ENCODE data around the gene CHAD.
"Not testable (repeated sequence)": the region's sequence is repeated elsewhere in the genome, so short reads cannot be mapped to it uniquely, and the experiment has no call there.

The CHAD gene

GRCh38 chr17:50492214-50492613 lies 23.5 kb upstream of the CHAD start:
- no peak for DNase-seq

GRCh38 chr17:50491505-50491904 lies 22.8 kb upstream of the CHAD start:
- DNase-seq = no peak

- DNase-seq = no peak
These were observed 20.2 kb upstream of the CHAD start for GRCh38 chr17:50488880-50489279.

DNA sequence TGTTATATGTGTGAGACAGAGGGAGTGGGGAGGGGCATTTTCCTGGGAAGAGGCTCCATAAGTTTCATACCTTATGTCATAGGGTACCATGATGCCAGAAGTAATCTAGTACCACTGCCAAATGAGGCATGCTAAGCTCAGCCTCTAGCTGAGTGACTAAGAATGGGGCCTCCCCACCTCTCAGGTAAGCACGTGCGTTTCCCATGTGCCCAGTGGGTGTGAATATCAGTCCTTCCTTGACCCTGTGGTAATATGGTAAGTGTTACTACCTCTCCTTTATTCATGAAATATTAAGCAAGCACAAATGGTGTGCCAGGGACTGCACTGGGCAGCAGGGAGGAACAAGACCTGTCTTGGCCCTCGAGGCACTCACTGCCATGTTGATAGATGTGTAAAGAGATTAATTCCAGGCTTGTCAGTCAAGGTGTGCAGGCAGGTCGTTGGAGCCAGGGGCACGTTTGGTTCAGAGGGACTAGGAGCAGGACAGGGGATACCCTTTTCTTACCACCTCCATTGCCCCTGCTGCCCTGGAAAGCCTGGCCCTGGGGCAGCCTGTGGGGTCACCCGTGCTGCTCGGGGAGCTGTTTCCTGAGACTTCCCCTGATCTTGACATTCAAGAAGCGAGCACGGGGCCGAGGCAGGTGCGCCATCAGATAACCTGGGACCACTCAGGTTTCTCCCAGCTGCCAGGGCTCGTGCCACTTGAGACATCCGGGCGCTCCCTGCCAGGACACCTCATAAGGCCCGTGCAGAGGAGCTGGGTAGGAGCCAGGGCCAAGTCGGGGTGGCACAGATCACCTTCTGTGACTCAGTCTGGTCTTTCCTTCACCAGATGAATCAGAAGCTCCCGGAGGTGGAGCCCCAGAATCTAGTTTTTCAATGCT lies 18.8 kb upstream of the CHAD start:
- DNase-seq = no peak

GRCh38 chr17:50484386-50485155 lies 15.9 kb upstream of the CHAD start:
- DNase-seq = no peak

- DNase-seq = no peak
These were observed 14.6 kb upstream of the CHAD start for GRCh38 chr17:50483266-50483665.

GRCh38 chr17:50482516-50482915 lies 13.8 kb upstream of the CHAD start:
- peak; percentile 85 for DNase-seq

GRCh38 chr17:50482110-50482509 lies 13.4 kb upstream of the CHAD start:
- no peak for DNase-seq

- DNase-seq = no peak
These were observed 13.0 kb upstream of the CHAD start for GRCh38 chr17:50481648-50482047.

- no peak for DNase-seq
These were observed 12.3 kb upstream of the CHAD start for GRCh38 chr17:50480854-50481490.

DNA sequence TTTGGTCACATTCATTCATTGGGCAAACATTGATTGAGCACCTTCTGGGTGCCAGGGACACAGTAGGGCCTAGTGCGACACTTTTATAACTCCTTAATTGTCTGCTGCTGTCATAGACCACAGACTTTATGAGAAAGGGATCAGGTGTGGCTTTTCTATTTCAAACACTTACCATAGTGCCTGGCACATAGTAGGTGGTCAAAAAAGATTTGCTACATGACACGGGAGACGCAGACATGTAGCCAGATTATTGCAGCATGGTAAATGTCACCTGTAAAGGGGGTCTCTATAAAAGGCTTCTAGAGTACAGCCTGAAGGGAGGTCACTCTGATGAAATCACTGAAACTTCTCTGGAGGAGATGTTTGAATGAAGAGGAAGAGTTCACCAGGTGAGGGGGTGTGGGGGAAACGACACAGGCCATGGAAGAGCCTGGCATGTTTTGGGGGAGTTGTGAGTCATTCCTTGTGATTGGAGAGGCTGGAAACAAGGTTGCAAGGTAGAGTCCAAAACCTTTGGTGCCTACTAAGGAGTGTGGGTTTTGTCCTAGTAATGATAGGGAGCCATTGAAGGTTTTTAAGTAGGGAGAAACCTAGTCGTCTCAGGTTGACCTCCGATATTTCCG lies 11.6 kb upstream of the CHAD start:
- DNase-seq = no peak

GRCh38 chr17:50479522-50480141 lies 11.0 kb upstream of the CHAD start:
- peak; percentile 22 for DNase-seq

GRCh38 chr17:50478391-50479381 lies 10.0 kb upstream of the CHAD start, which contains the start of gene RSAD1:
TSS of gene RSAD1 (plus strand) at chr17:50478860. CDS start at chr17:50478885, 25 bp downstream.
- peak; percentile 84 for DNase-seq

DNA sequence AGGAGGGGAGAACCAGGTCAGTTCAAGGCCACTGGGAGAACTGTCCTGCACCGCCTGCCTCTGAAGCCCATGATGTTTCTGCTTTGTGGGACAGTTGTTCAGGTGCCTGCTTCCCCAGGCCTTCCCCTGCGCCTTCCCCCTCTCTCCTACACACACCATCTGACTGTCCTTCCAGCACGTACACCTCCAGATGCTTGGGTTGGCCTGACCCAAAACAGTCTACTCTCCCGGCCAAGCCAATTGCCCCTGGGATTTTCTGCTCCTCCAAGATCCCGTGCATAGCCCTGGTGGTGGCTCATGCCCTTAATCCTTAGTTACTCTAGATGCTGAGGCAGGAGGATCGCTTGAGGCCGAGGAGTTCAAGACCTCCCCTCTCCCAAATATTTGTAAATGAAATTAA lies 9.3 kb upstream of the CHAD start:
- DNase-seq = no peak

DNA sequence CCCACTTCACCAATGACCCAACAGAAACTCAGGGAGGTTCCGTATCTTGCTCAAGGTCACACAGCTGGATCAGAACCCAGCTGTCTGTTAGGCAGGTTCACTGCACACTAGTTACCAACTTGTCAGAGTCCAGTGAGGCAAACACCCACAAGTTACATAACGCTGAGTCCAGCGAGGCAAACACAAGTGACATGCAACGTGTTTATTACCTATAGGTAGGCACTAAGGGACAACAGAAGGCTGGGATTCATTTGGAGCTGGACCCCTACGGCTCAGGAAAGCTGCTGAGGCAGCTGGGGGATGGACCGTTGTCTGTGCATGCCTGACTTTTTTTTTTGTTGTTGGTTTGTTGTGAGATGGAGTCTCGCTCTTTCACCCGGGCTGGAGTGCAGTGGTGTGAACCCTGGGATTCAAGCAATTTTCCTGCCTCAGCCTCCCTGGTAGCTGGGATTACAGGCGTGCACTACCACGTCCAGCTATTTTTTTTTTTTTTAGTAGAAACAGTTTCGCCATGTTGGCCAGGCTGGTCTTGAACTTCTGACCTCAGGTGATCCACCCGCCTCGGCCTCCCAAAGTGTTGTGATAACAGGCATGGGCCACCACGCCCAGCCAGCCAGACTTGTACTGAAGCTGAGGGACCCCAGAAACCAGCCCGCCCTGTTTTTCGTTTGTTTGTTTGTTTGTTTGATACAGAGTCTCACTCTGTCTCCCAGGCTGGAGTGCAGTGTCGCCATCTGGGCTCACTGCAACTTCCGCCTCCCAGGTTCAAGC lies 8.1 kb upstream of the CHAD start:
- DNase-seq = no peak

GRCh38 chr17:50475775-50476544 lies 7.3 kb upstream of the CHAD start:
- not testable (repeated sequence) for DNase-seq

- no peak for DNase-seq
These were observed 6.7 kb upstream of the CHAD start for GRCh38 chr17:50475362-50475761.

- no peak for DNase-seq
These were observed 5.8 kb upstream of the CHAD start for GRCh38 chr17:50474523-50474922.

DNA sequence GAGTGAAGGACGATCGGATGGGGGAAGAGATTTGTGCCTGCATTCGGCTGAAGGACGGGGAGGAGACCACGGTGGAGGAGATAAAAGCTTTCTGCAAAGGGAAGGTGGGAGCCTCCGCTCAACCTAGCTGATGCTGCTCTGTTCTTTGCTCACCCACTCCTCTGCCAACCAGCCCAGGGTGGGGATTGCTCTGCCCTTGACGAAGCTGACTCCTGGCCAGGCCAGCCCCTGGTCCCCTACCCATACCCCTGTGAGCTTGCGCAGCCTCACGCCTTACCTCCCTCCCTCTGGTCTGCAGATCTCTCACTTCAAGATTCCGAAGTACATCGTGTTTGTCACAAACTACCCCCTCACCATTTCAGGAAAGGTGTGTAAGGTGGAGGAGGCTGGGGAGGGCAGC lies 5.2 kb upstream of the CHAD start:
- DNase-seq = no peak

- not testable (repeated sequence) for DNase-seq
These were observed 4.1 kb upstream of the CHAD start for GRCh38 chr17:50472761-50473161.

Data from amniotic stem cell (primary cell).